Muscle of leg (tissue), 11 donors: Measurements from ENCODE around the gene CD14. TPM values are rescaled to one million over a fixed set of nuclear protein-coding genes. Genes with fewer than 3 reads are reported as not detected.

Experiments used
- DNase-seq: peaks from one replicate; pipeline ENCODE4 v3.0.0; 2013
- H3K27ac ChIP-seq: one replicate; pipeline ENCODE4 v1.5.1; 2013; ENCODE audit warnings: mild to moderate bottlenecking, low read length, control low read depth
- H3K27me3 ChIP-seq: one replicate; pipeline ENCODE4 v1.6.1; 2013; ENCODE audit warnings: low read length; ENCODE audit not compliant: control insufficient read depth, insufficient read depth
- H3K36me3 ChIP-seq: one replicate; pipeline ENCODE4 v1.6.1; 2013; ENCODE audit warnings: low read length; ENCODE audit not compliant: control insufficient read depth, insufficient read depth
- H3K4me1 ChIP-seq: one replicate; pipeline ENCODE4 v1.6.1; 2013; ENCODE audit warnings: low read length; ENCODE audit not compliant: control insufficient read depth, insufficient read depth
- H3K4me3 ChIP-seq: one replicate; pipeline ENCODE4 v1.5.1; 2013; ENCODE audit warnings: low read length, control low read depth
- H3K9me3 ChIP-seq: replicated peaks from 2 replicates; pipeline ENCODE4 v1.6.1; 2013; ENCODE audit warnings: low read depth, low read length; ENCODE audit not compliant: control insufficient read depth
- WGBS: methylation state at CpG from one replicate; pipeline ENCODE4 v1.1.5; 2013; ENCODE audit warnings: missing lambda C conversion rate; ENCODE audit not compliant: insufficient coverage; 5-methylcytosine and 5-hydroxymethylcytosine counted together
- polyA plus RNA-seq, 8 donors: library from polyadenylated mRNA; unstranded; fragments of 120-200 nt; gene quantifications; one replicate each; pipeline versions ENCODE4 v1.2.1 to v1.2.3, GENCODE V29; 2013; ENCODE audit warnings: inconsistent platforms in 1 of 8, low replicate concordance in 1 of 8; ENCODE audit not compliant: insufficient read length in 8 of 8, insufficient read depth in 1 of 8
- total RNA-seq: library from RNA; stranded (reverse); fragments of 120-200 nt; gene quantifications from one replicate; pipeline ENCODE4 v1.2.4, GENCODE V29; 2013

The CD14 gene
- total and polyA plus RNA-seq, 9 donors = 21.0 to 32.8 (median 29.6) TPM

GRCh38 chr5:140637371-140638100 is 4.6 kb upstream of the CD14 start:
- Histone ChIP-seq H3K27me3 (peaks cover 11% of the 10 kb centered on the region), H3K4me3 (no peak overlapping the region), H3K27ac (no peak overlapping the region), H3K36me3 (peaks cover 10% of the 10 kb centered on the region), H3K4me1 (peaks cover 18% of the 10 kb centered on the region), H3K9me3 (no peaks in the 10 kb centered on the region)
- DNase-seq = no peak
- 83% methylated on average over 8 of the region's 10 CpGs for WGBS

- Histone ChIP-seq H3K4me1 (peaks cover 27% of the 10 kb centered on the region), H3K27me3 (peaks cover 30% of the 10 kb centered on the region), H3K4me3 (no peak overlapping the region), H3K27ac (no peak overlapping the region), H3K9me3 (no peaks in the 10 kb centered on the region), H3K36me3 (no peaks in the 10 kb centered on the region)
- WGBS = 90% methylated on average over 4 of the region's 8 CpGs
- no peak for DNase-seq
These were observed 2.6 kb upstream of the CD14 start for GRCh38 chr5:140635291-140636257.

- no peak for DNase-seq
- Histone ChIP-seq H3K4me1 (peaks cover 20% of the 10 kb centered on the region), H3K4me3 (no peak overlapping the region), H3K27me3 (peaks cover 32% of the 10 kb centered on the region), H3K27ac (no peak overlapping the region), H3K36me3 (no peaks in the 10 kb centered on the region), H3K9me3 (no peaks in the 10 kb centered on the region)
- no CpG with 5 or more reads among the region's 3 CpGs for WGBS
These were observed 1.1 kb upstream of the CD14 start for GRCh38 chr5:140634103-140634502.

GRCh38 chr5:140633501-140633900 is 526 bp upstream of the CD14 start:
- Histone ChIP-seq H3K27ac (peak overlapping the region; percentile 9), H3K9me3 (no peaks in the 10 kb centered on the region), H3K27me3 (peaks cover 32% of the 10 kb centered on the region), H3K4me1 (peaks cover 15% of the 10 kb centered on the region), H3K4me3 (peak overlapping the region; percentile 2), H3K36me3 (no peaks in the 10 kb centered on the region)
- no peak for DNase-seq
- no CpG with 5 or more reads among the region's 2 CpGs for WGBS

- Histone ChIP-seq H3K27ac (peak overlapping the region; percentile 62), H3K4me1 (peaks cover 15% of the 10 kb centered on the region), H3K27me3 (peaks cover 32% of the 10 kb centered on the region), H3K36me3 (no peaks in the 10 kb centered on the region), H3K9me3 (peaks cover 5% of the 10 kb centered on the region), H3K4me3 (peak overlapping the region; percentile 40)
- 1% methylated on average over 51 of the region's 51 CpGs for WGBS
- peak; percentile 64 for DNase-seq
These were observed 482 bp downstream of the CD14 start for GRCh38 chr5:140632366-140633020.

GRCh38 chr5:140631831-140632365 is 1.1 kb downstream of the CD14 start:
- peak overlapping the region; percentile 40 for H3K4me3 ChIP-seq
- 5% methylated on average over 36 of the region's 36 CpGs for WGBS
- peaks cover 15% of the 10 kb centered on the region for H3K4me1 ChIP-seq
- H3K27me3 ChIP-seq = peaks cover 32% of the 10 kb centered on the region
- H3K9me3 ChIP-seq = peaks cover 5% of the 10 kb centered on the region
- no peaks in the 10 kb centered on the region for H3K36me3 ChIP-seq
- DNase-seq = peak; percentile 27
- H3K27ac ChIP-seq = peak overlapping the region; percentile 62

- peak overlapping the region; percentile 65 for H3K27ac ChIP-seq
- H3K4me1 ChIP-seq = peaks cover 15% of the 10 kb centered on the region
- no peaks in the 10 kb centered on the region for H3K36me3 ChIP-seq
- peaks cover 5% of the 10 kb centered on the region for H3K9me3 ChIP-seq
- no peak for DNase-seq
- WGBS = 57% methylated on average over 1 of the region's 4 CpGs
- H3K27me3 ChIP-seq = peaks cover 32% of the 10 kb centered on the region
- H3K4me3 ChIP-seq = peak overlapping the region; percentile 40
These were observed 1.9 kb downstream of the CD14 start for GRCh38 chr5:140631036-140631417.

- H3K36me3 ChIP-seq = no peaks in the 10 kb centered on the region
- no CpG with 5 or more reads among the region's 2 CpGs for WGBS
- H3K27me3 ChIP-seq = peaks cover 32% of the 10 kb centered on the region
- peaks cover 5% of the 10 kb centered on the region for H3K9me3 ChIP-seq
- peak overlapping the region; percentile 40 for H3K4me3 ChIP-seq
- DNase-seq = no peak
- H3K4me1 ChIP-seq = peaks cover 15% of the 10 kb centered on the region
- H3K27ac ChIP-seq = peak overlapping the region; percentile 65
These were observed 2.5 kb downstream of the CD14 start for GRCh38 chr5:140630292-140631035.

- no CpG with 5 or more reads among the region's 1 CpG for WGBS
- Histone ChIP-seq H3K27me3 (peaks cover 28% of the 10 kb centered on the region), H3K4me1 (peaks cover 15% of the 10 kb centered on the region), H3K36me3 (no peaks in the 10 kb centered on the region), H3K27ac (no peak overlapping the region), H3K9me3 (peaks cover 5% of the 10 kb centered on the region), H3K4me3 (no peak overlapping the region)
- no peak for DNase-seq
These were observed 4.3 kb downstream of the CD14 start for GRCh38 chr5:140628711-140629110.
